H1 (cell line): ENCODE measurements around the gene FAM98A. TPM values are rescaled to one million over a fixed set of nuclear protein-coding genes. Genes with fewer than 3 reads are reported as not detected.

Source experiments
- CTCF ChIA-PET: fragments of 300-600 bp; sonication (Branson Sonifier 250); formaldehyde crosslinking; loops from one replicate; lab custom pipeline; 2021; ENCODE audit not compliant: partially characterized antibody; lab: Charles Lee
- POLR2A ChIA-PET: fragments of 300-600 bp; sonication (Branson Sonifier 250); formaldehyde crosslinking; loops from one replicate; lab custom pipeline; 2021; ENCODE audit warnings: inconsistent platforms; ENCODE audit not compliant: partially characterized antibody; lab: Charles Lee
- DNase-seq, 2 experiments: peaks; one replicate each; pipeline versions ENCODE4 v3.0.0 to v3.0.0-alpha.2; 2010 to 2022; ENCODE audit warnings: low spot score in 2 of 2, low read depth in 1 of 2, mixed read lengths in 1 of 2
- FAIRE-seq: peaks from 2 replicates; lab custom pipeline; 2011; peaks lifted over from hg19 to GRCh38; lab: Jason Lieb, UNC
- H2AFZ ChIP-seq: 2 replicates; pipeline ENCODE4 v1.8.1; 2012; ENCODE audit warnings: low read length, inconsistent platforms
- H2AK5ac ChIP-seq: 2 replicates; pipeline ENCODE4 v1.6.1; 2013; ENCODE audit warnings: low read depth, low read length
- H2BK120ac ChIP-seq: replicated peaks from 2 replicates; pipeline ENCODE3; 2013; ENCODE audit warnings: low read depth, low read length, inconsistent platforms
- H2BK12ac ChIP-seq: 2 replicates; pipeline ENCODE4 v1.6.1; 2013; ENCODE audit warnings: low read depth, low read length
- H2BK15ac ChIP-seq: 2 replicates; pipeline ENCODE4 v1.6.1; 2013; ENCODE audit warnings: low read length
- H2BK20ac ChIP-seq: 2 replicates; pipeline ENCODE4 v1.6.1; 2013; ENCODE audit warnings: low read length
- H2BK5ac ChIP-seq: 2 replicates; pipeline ENCODE4 v1.6.1; 2013; ENCODE audit warnings: low read depth, low read length
- H3K14ac ChIP-seq: 2 replicates; pipeline ENCODE4 v1.6.1; 2013; ENCODE audit warnings: inconsistent platforms; ENCODE audit not compliant: insufficient read length
- H3K18ac ChIP-seq: 2 replicates; pipeline ENCODE4 v1.6.1; 2013; ENCODE audit warnings: low read length; ENCODE audit errors: extremely low read depth
- H3K23ac ChIP-seq: 2 replicates; pipeline ENCODE4 v1.6.1; 2013; ENCODE audit warnings: inconsistent platforms; ENCODE audit not compliant: insufficient read length
- H3K23me2 ChIP-seq: 2 replicates; pipeline ENCODE4 v1.6.1; 2013; ENCODE audit warnings: low read depth, low read length
- H3K27ac ChIP-seq: 2 replicates; pipeline ENCODE4 v1.6.1; 2011; ENCODE audit warnings: low read depth, low read length, inconsistent platforms
- H3K27me3 ChIP-seq, 4 experiments: replicated peaks in 1 of 4; 1 replicate in 1 of 4; 2 replicates in 3 of 4; pipeline versions ENCODE4 v1.6.1 to v1.8.1; 2011 to 2013; ENCODE audit warnings: low read length in 3 of 4, mild to moderate bottlenecking in 3 of 4, inconsistent platforms in 2 of 4, mixed read lengths in 2 of 4, moderate library complexity in 1 of 4; ENCODE audit not compliant: control insufficient read depth in 3 of 4, insufficient read depth in 3 of 4; ENCODE audit errors: extremely low read depth in 1 of 4
- H3K36me3 ChIP-seq, 4 experiments: 2 replicates each; pipeline versions ENCODE4 v1.6.1 to v1.8.1; 2011 to 2013; ENCODE audit warnings: mild to moderate bottlenecking in 4 of 4, low read length in 3 of 4, moderate library complexity in 2 of 4, control low read depth in 1 of 4, inconsistent platforms in 1 of 4; ENCODE audit not compliant: insufficient read depth in 4 of 4, control insufficient read depth in 2 of 4
- H3K4ac ChIP-seq: replicated peaks from 2 replicates; pipeline ENCODE3; 2013; ENCODE audit warnings: low read length, low read depth, mixed read lengths, inconsistent platforms; ENCODE audit not compliant: insufficient read length
- H3K4me1 ChIP-seq, 4 experiments: replicated peaks in 1 of 4; 1 replicate in 1 of 4; 2 replicates in 3 of 4; pipeline versions ENCODE4 v1.6.1 to v1.8.1; 2011 to 2013; ENCODE audit warnings: low read length in 3 of 4, inconsistent platforms in 2 of 4, mixed read lengths in 1 of 4; ENCODE audit not compliant: insufficient read depth in 4 of 4, control insufficient read depth in 3 of 4
- H3K4me2 ChIP-seq, 2 experiments: 2 replicates each; pipeline versions ENCODE4 v1.6.1 to v1.8.1; 2011 to 2013; ENCODE audit warnings: low read depth in 2 of 2, low read length in 2 of 2, control low read depth in 1 of 2, inconsistent platforms in 1 of 2, mild to moderate bottlenecking in 1 of 2; ENCODE audit not compliant: insufficient read depth in 1 of 2
- H3K4me3 ChIP-seq, 4 experiments: fragments of 200-600, 300-600 bp in 1 of 4; sonication (generic), shearing (Covaris generic), sonication (Bioruptor Twin) in 1 of 4; 2 replicates each; pipeline versions ENCODE4 v1.5.1 to v1.8.1; 2011 to 2016; ENCODE audit warnings: low read length in 4 of 4, low read depth in 3 of 4, control low read depth in 2 of 4, inconsistent platforms in 2 of 4, mild to moderate bottlenecking in 2 of 4, mixed read lengths in 1 of 4, moderate library complexity in 1 of 4; ENCODE audit not compliant: insufficient read depth in 2 of 4; ENCODE audit errors: extremely low read depth in 1 of 4
- H3K56ac ChIP-seq: replicated peaks from 2 replicates; pipeline ENCODE3; 2013; ENCODE audit warnings: low read depth, mild to moderate bottlenecking, mixed read lengths, low read length, inconsistent platforms; ENCODE audit not compliant: insufficient read length
- H3K79me1 ChIP-seq: 2 replicates; pipeline ENCODE4 v1.6.1; 2013; ENCODE audit warnings: low read depth, low read length, control low read depth
- H3K79me2 ChIP-seq, 2 experiments: 2 replicates each; pipeline versions ENCODE4 v1.6.1 to v1.8.1; 2012 to 2013; ENCODE audit warnings: low read length in 2 of 2, mild to moderate bottlenecking in 2 of 2, inconsistent platforms in 1 of 2; ENCODE audit not compliant: insufficient read depth in 2 of 2, control insufficient read depth in 1 of 2
- H3K9ac ChIP-seq, 4 experiments: replicated peaks in 1 of 4; 1 replicate in 1 of 4; 2 replicates in 3 of 4; pipeline versions ENCODE4 v1.6.1 to v1.8.1; 2011 to 2013; ENCODE audit warnings: low read depth in 3 of 4, low read length in 3 of 4, control low read depth in 2 of 4, mild to moderate bottlenecking in 2 of 4, moderate library complexity in 2 of 4, inconsistent platforms in 1 of 4; ENCODE audit errors: extremely low read depth in 1 of 4
- H3K9me3 ChIP-seq, 2 experiments: 2 replicates each; pipeline versions ENCODE4 v1.6.1 to v1.8.1; 2012 to 2013; ENCODE audit warnings: mild to moderate bottlenecking in 2 of 2, moderate library complexity in 2 of 2, control low read depth in 1 of 2, inconsistent platforms in 1 of 2, low read depth in 1 of 2, low read length in 1 of 2, mixed read lengths in 1 of 2; ENCODE audit not compliant: insufficient read depth in 2 of 2
- H4K20me1 ChIP-seq, 2 experiments: replicated peaks in 1 of 2; 2 replicates each; pipeline versions ENCODE3 to v1.8.1; 2011 to 2013; ENCODE audit warnings: inconsistent platforms in 2 of 2, low read length in 2 of 2, mild to moderate bottlenecking in 1 of 2; ENCODE audit not compliant: insufficient read depth in 2 of 2, control insufficient read depth in 1 of 2
- H4K5ac ChIP-seq: 2 replicates; pipeline ENCODE4 v1.6.1; 2013; ENCODE audit warnings: low read length, low read depth, mixed read lengths, inconsistent platforms; ENCODE audit not compliant: insufficient read length
- H4K8ac ChIP-seq: 2 replicates; pipeline ENCODE4 v1.8.0; 2013; ENCODE audit warnings: mild to moderate bottlenecking, moderate library complexity, low read length, inconsistent platforms; ENCODE audit not compliant: insufficient read depth; ENCODE audit errors: extremely low read depth
- H4K91ac ChIP-seq: replicated peaks from 2 replicates; pipeline ENCODE3; 2013; ENCODE audit warnings: low read length, mixed read lengths, inconsistent platforms; ENCODE audit not compliant: insufficient read length
- BCL11A ChIP-seq, 2 experiments: IDR thresholded peaks; one replicate each; pipeline ENCODE4 v1.6.1; 2011; ENCODE audit warnings: low read depth in 2 of 2, low read length in 2 of 2, mild to moderate bottlenecking in 2 of 2
- CBX8 ChIP-seq: fragments of 300-800, 300-1000 bp; sonication (generic); IDR thresholded peaks from 2 replicates; pipeline ENCODE4 v1.7.1; 2016; ENCODE audit warnings: low read depth, low read length, borderline replicate concordance
- CHD1 ChIP-seq: IDR thresholded peaks from 2 replicates; pipeline ENCODE4 v1.6.1; 2012; ENCODE audit warnings: low read depth, low read length, improper control_type of control experiment
- E2F6 ChIP-seq: IDR thresholded peaks from 2 replicates; pipeline ENCODE4 v1.6.1; 2012; ENCODE audit warnings: inconsistent platforms
- EP300 ChIP-seq, 2 experiments: IDR thresholded peaks; 1 replicate in 1 of 2; 2 replicates in 1 of 2; pipeline ENCODE4 v1.6.1; 2011 to 2012; ENCODE audit warnings: low read depth in 2 of 2, low read length in 2 of 2, mild to moderate bottlenecking in 2 of 2, borderline replicate concordance in 1 of 2, inconsistent platforms in 1 of 2, moderate library complexity in 1 of 2
- FOSL1 ChIP-seq: IDR thresholded peaks from 2 replicates; pipeline ENCODE4 v1.6.1; 2011; ENCODE audit warnings: mild to moderate bottlenecking, low read depth, low read length, moderate library complexity; ENCODE audit not compliant: insufficient read depth
- JUND ChIP-seq: IDR thresholded peaks from 2 replicates; pipeline ENCODE4 v1.6.1; 2011; ENCODE audit warnings: mild to moderate bottlenecking, improper control_type of control experiment, low read length
- KDM1A ChIP-seq: fragments of 200-600, 300-600 bp; sonication (generic); IDR thresholded peaks from 2 replicates; pipeline ENCODE4 v1.7.1; 2016; ENCODE audit warnings: mild to moderate bottlenecking, low read length, borderline replicate concordance
- KDM5A ChIP-seq: fragments of 200-600 bp; IDR thresholded peaks from 2 replicates; pipeline ENCODE4 v1.7.1; 2012; ENCODE audit warnings: mild to moderate bottlenecking, low read length, inconsistent platforms, mixed read lengths
- POLR2AphosphoS5 ChIP-seq: IDR thresholded peaks from 2 replicates; pipeline ENCODE4 v1.6.1; 2011; ENCODE audit warnings: low read depth, low read length
- RBBP5 ChIP-seq: IDR thresholded peaks from 2 replicates; pipeline ENCODE4 v1.7.1; 2012; ENCODE audit warnings: low read depth, mild to moderate bottlenecking, inconsistent platforms, low read length, moderate library complexity, borderline replicate concordance
- RNF2 ChIP-seq: fragments of 200-900, 300-1000 bp; sonication (generic); IDR thresholded peaks from 2 replicates; pipeline ENCODE4 v1.7.1; 2016; ENCODE audit warnings: borderline replicate concordance, low read depth, mild to moderate bottlenecking, antibody characterized with exemption, low read length; ENCODE audit not compliant: poor library complexity, severe bottlenecking; ENCODE audit errors: missing control alignments
- TAF1 ChIP-seq: IDR thresholded peaks from 2 replicates; pipeline ENCODE4 v1.6.1; 2011; ENCODE audit warnings: mild to moderate bottlenecking, low read depth, low read length
- WGBS, 2 experiments: shearing (Covaris generic) in 1 of 2; methylation state at CpG; one replicate each; pipeline versions ENCODE4 v1.1.6 to v1.1.7; 2013 to 2015; ENCODE audit warnings: low lambda C conversion rate in 2 of 2, mixed read lengths in 2 of 2, inconsistent platforms in 1 of 2, low coverage in 1 of 2, missing lambda C conversion rate in 1 of 2; ENCODE audit not compliant: insufficient replicate concordance in 2 of 2, insufficient coverage in 1 of 2, insufficient read length in 1 of 2; ENCODE audit errors: extremely low coverage in 1 of 2, missing lambda C conversion rate in 1 of 2; 5-methylcytosine and 5-hydroxymethylcytosine counted together
- polyA plus RNA-seq, 7 experiments: library from polyadenylated mRNA; depleted of rRNA in 3 of 7; stranded (reverse) in 5 of 7; unstranded in 2 of 7; fragments of >200 nt in 5 of 7; fragments of 200-250 nt in 2 of 7; gene quantifications; 1 replicate in 5 of 7; 2 replicates in 1 of 7; 4 replicates in 1 of 7; pipeline versions ENCODE4 v1.2.1 to v1.2.3, GENCODE V29; 2011 to 2013; ENCODE audit warnings: missing spikeins in 2 of 7, mixed read lengths in 2 of 7
- total RNA-seq: library from RNA; stranded (reverse); fragmentation: NEBNext Ultra II Directional; extraction: Animal tissue kit (Norgen Biotek cat#: 25700); gene quantifications from 2 replicates; pipeline ENCODE4 v1.2.1, GENCODE V29; 2021

The FAM98A gene
- total and polyA plus RNA-seq, 2 of the 8 experiments (the other 6 are each of a cell fraction or from before 2014, with no cell fraction given), result 53.2 to 103 TPM

- Histone ChIP-seq H3K79me1 (no peaks in the 10 kb centered on the region), H3K23ac (no peak overlapping the region), H4K5ac (no peak overlapping the region), H3K79me2 (no peaks in the 10 kb centered on the region), H2BK120ac (no peak overlapping the region), H3K4me1 (no peaks in the 10 kb centered on the region), H2BK5ac (no peak overlapping the region), H3K27ac (no peak overlapping the region), H2BK20ac (no peak overlapping the region), H3K36me3 (no peaks in the 10 kb centered on the region), H3K56ac (no peak overlapping the region), H2BK15ac (no peak overlapping the region), H3K9me3 (no peaks in the 10 kb centered on the region), H2AFZ (no peak overlapping the region), H3K27me3 (no peaks in the 10 kb centered on the region), H3K4me3 (no peak overlapping the region), H2BK12ac (no peak overlapping the region), H4K8ac (no peak overlapping the region), H3K23me2 (no peaks in the 10 kb centered on the region), H3K4me2 (no peak overlapping the region), H2AK5ac (no peak overlapping the region), H3K4ac (no peak overlapping the region), H4K91ac (no peak overlapping the region), H3K18ac (no peak overlapping the region), H3K9ac (no peak overlapping the region), H3K14ac (no peak overlapping the region), H4K20me1 (no peaks in the 10 kb centered on the region)
- DNase-seq (no peak), FAIRE-seq (no peak)
- POLR2A ChIA-PET, result no interaction called here
- WGBS, 2 experiments, result 98% methylated on average over 2 of the region's 2 CpGs; no CpG with 5 or more reads in 1 of the 2 experiments
- CTCF ChIA-PET, result interaction anchor here (1.0 kb wide), 1 partner anchor 8 kb away, joined by 3 read pairs; no protein-coding TSS in a partner anchor
- TF ChIP-seq KDM5A (no peak), RNF2 (no peak), JUND (no peak), RBBP5 (no peak), POLR2AphosphoS5 (no peak), E2F6 (no peak), CBX8 (no peak), EP300 (IDR thresholded peaks at IDR 0.05; ENCODE audit: borderline replicate concordance in 1 of 2, low read depth in 2 of 2, low read length in 2 of 2) (no peak), TAF1 (no peak), CHD1 (no peak), BCL11A (IDR thresholded peaks at IDR 0.05; ENCODE audit: low read depth in 2 of 2, low read length in 2 of 2) (no peak), FOSL1 (no peak), KDM1A (no peak)
Observed at GRCh38 chr2:33570681-33571080, 28.4 kb downstream of the FAM98A start.
